ENCODE results near the gene STAT3.
A peak's percentile ranks its signal among the peaks of the same experiment; 100 is the strongest.

STAT3 gene

GRCh38 chr17:42289611-42290181, 98.5 kb downstream of the STAT3 start:
- peak; percentile 50 to 60 for DNase-seq

DNA sequence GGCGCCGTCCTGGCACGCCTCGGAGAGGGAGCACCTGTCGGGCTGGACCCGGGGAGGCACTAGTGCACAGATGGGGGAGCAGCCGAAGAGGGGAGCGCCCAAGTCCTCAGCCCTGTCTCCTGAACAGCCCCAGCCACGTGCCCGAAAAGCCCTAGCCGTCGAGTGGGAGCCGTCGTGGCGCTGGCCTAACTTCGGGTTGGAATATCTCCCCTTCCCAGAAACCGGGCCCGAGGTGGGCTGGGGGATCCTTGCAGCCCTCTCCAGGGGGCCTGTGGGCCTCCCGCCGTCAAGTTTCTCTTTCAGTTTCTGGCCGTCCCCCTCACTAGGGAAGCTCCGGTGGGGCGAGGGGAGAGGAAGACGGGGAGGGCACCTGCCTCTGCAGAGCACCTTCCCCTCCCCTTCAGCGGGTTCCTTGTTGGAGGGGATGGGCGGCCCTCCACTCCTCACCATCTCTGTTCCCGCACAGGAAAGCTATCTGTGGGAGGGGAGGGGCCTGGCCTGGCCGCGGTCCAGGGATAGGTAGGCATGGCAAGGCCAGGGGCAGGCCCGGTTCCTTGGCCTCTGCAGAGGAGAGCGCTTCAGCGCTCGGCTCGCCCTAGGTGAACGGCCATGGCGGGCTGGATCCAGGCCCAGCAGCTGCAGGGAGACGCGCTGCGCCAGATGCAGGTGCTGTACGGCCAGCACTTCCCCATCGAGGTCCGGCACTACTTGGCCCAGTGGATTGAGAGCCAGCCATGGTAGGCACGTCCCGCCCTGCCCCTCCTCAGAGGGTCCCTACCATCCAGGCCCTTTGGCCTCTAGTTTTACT, 99.2 kb downstream of the STAT3 start:
- DNase-seq, result peak; percentile 43 to 56

DNA sequence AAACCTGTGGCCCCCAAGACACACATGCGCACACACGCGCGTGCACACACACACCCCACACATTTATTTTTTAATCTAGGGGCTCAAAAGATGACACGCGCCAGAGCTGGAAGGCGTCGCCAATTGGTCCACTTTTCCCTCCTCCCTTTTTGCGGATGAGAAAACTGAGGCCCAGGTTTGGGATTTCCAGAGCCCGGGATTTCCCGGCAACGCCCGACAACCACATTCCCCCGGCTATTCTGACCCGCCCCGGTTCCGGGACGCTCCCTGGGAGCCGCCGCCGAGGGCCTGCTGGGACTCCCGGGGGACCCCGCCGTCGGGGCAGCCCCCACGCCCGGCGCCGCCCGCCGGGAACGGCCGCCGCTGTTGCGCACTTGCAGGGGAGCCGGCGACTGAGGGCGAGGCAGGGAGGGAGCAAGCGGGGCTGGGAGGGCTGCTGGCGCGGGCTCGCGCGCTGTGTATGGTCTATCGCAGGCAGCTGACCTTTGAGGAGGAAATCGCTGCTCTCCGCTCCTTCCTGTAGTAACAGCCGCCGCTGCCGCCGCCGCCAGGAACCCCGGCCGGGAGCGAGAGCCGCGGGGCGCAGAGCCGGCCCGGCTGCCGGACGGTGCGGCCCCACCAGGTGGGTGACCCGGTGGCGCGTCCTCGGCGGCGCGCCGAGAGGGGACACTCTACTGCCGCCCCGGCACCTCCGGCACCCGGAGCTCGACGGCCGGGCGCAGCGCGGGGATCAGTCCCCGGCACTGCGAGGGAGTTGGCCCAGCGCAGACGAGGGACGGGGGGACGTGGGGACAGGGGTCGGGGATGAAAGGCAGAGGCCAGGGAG, 100.1 kb downstream of the STAT3 start, which contains the start of gene STAT5A:
STAT5A (plus strand) TSS at position 522 of the 826 bp plus-strand sequence. CDS start 914 bp downstream, outside the sequence.
- DNase-seq, result peak; percentile 67 to 73

DNA sequence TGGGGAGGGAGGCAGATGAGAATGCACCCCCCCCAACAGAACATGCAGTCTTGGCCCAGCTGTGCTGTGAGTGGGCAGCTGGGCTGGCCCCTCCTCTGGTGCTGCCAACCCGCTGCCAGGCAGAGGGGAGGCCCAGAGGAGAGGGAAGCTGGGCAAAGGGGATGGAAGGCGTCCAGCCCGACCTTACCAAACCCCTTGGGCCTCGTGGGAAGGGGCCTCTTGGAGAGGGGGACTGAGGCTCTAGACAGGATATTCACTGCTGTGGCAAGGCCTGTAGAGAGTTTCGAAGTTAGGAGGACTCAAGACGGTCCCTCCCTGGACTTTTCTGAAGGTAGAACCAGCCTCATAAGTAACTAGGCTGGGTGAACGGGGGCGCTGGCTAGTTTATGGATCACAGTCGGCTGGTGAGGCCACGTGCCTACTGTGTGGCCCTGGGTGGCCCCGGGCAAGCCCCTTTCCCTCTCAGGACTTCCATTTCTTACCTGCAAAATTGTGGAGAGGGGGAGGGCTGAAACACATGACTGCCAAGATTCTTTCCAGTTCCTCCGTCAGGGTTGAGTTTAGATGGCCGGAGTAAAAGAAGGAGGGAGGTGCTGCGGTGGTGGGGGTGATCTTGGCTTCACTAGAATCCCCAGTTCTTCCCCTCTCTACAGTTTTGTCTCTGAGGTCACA, 100.8 kb downstream of the STAT3 start:
- DNase-seq, result peak; percentile 61 to 69

DNA sequence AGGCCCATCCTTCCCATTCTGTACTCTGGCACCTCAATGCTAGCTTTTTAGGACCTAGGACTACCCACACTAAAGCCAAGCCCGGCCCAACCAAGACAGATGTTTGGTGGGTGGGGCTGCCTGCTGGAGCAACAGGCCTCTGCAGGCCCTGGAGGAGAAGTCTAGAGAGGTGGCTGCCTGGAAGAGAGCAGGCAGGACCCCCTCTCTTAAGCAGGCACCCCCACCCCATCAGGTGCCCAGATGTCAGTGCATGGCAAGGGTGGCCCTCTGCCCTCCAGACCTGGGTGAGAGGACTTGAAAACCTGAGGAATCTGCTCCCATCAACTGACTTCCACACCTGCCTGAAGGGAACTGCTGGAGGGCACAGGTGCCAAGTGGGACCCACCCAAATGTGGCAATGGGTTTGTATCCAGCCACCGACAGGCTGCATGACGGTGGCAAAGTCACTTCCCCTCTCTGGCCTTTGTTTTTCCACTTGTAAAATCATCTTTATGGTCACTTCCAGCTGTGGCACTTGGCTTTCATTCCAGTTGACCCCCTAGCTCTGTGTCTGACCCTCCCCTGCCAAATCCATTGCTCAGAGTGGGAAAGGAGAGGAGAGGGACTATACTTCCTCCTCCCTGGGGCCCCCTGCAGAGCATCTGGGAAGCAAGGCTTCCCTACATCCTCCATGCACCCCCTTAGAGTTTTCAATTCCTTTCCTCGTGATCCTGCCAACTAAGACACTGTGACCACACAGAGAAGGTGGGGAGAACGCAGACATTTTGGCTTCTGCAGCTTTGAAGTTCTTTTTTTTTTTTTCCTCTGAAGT, 101.6 kb downstream of the STAT3 start:
- DNase-seq, result peak; percentile 6 to 25

DNA sequence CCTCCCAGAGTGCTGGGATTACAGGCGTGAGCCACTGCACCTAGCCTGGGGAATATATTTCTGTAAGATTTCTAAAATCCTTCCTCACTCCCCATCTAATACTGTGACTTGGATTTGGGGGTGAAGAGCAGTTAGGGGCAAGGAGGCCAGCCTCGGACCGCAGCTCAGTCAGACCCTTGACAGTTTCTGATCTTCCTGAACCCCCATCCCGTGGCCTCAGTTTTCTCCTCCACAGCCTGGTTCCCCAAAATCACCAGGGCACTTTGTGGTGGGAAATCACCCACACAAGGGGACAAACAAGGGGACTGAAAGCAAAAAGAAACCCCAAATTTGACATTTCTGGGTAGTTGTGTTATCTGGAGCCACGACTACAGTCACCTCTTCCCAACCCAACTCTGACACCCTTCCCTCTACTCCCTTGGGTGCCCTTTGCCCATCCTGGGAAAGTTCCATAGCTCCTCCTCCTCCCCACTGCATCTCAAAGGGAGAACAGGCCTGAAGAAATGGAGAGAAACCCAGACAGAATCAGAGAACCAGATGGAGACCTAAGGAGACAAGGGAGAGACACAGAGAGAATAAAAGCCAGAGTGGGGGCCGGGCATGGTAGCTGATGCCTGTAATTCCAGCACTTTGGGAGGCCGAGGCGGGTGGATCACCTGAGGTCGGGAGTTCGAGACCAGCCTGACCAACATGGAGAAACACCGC, 102.7 kb downstream of the STAT3 start:
- no peak for DNase-seq

GRCh38 chr17:42284566-42284965, 103.7 kb downstream of the STAT3 start:
- no peak for DNase-seq

DNA sequence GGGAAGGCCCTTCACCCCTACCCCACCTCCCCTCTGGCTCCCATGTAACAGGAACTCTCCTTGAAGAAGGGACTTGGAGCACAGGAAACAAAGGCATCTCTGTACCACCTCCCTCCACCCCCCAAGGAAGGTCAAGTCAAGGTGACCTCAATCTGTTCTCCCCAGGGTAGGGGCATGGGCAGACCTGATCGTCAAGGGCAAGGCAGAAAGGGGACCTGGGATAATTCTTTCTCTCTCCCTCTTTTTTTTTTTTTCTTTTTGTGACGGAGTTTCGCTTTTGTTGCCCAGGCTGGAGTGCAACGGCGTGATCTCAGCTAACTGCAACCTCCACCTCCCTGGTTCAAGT, 104.2 kb downstream of the STAT3 start:
- DNase-seq, result no peak

DNA sequence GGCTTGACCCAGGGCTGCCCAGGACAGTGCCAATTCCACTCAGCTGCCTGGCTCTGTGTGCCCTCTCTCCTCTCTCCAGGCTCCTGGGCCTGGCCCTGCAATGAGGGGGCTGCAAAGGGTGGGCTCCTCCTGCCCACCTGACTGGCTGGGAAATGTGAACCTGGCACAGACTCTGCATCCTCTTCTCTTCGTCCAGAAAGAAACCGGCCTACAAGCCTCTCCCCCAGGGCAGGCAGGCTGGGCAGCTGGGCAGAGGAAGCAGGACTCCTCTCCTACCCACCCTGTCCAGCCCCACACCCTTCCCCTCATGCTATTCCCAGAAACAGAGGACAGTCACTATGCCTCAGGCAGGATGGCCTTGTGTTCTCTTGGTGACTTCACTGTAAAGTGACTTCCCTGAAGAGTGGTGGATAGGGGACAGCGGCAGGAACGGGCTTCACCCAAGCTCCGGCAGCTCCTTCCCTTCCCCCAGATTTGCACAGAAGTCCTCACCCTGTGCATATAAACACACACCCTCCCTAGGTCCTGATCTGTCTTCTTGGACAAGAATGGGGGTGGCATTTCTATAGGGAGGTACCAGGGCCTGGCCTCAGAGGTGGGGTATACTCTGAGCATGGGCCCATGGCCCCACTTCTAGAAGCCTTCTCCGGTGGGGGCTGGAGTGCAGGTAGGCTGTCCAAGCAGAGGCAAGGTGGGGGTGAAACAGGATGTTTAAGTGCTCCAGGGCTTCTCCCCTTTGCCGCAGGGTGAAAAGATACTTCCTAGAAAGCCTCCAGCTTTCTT, 104.8 kb downstream of the STAT3 start:
- no peak for DNase-seq

GRCh38 chr17:42282478-42283080, 105.7 kb downstream of the STAT3 start:
- DNase-seq, result no peak

DNA sequence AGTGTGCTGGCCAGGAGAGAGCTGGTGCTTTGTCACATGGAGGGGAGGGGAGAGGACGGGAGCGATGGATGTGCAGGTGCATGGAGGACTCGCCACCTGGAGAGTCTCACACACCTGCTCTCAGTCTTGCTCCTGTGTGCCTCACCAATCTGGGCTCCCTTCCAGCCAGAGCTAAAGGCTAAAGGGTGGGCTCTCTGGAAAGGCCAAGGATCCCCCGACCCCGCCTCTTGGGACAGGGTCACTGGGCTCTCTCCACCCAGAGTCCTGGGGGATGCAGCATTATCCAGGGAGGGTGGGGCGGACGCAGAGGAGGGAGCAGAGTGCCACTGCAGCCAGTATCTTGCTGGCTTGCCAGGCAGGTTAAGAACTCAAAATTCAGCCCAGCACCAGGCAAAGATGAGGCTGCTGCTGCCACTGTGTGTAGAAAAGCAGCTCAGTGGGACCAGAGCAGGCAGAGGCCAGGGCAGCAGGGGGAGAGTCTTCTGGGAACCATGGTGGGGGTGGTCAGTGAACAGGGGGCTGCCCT, 106.6 kb downstream of the STAT3 start:
- no peak for DNase-seq

GRCh38 chr17:42279776-42280630, 108.2 kb downstream of the STAT3 start:
- DNase-seq, result no peak

DNA sequence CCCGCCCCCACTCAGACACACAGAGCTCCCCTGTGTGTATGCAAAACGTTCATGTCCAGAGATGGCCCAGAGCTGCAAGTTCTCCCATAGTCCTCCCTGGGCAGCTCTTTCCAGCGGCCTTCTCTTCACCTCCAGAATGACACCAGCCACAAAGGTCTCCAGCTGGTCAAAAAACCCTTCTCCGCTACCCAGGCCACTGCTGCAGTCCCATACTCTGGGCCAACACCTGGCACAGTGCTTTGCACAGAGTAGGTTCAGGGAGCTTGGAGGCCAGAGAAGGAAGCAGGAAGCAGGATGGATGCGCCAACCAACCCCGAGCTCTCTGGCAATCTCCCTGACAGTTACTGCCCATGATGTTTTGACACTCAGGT, 110.9 kb downstream of the STAT3 start:
- peak; percentile 12 to 41 for DNase-seq

DNA sequence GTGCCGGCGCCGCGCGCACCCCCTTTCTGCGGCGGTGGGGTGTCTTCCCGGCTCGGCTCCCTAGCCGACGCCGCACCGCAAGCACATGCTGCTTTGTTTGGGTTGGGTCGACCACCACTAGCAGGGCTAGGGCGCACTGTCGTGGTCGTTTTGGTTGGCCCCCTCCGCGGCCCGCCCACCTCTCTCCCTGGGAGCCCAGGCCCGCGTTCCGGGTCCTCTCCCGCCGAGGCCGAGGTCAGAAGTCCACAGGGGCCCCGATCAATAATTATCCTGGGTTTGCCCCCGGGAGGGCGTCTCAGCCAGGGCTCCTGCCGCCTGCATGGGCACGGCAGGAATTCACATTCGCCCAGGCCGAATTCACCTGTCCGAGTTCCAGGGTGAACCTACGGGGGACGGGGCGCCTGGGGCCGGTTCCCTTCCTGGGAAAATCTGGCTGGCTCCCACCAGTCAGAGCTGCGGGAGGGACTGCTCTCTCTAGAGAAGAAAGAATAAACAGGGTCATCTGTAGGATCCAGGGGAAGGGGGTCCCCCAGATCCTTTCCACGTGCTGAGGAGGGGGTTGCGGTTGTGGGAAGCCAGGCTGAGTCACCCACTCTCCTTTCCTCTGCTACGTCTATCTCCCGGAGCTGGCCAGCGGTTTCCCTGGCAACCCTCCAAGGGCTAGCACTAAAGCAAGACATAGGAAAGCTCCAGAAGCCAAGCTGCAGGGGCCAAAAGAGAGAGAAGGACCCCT, 111.5 kb downstream of the STAT3 start:
- DNase-seq, result peak; percentile 34 to 41

DNA sequence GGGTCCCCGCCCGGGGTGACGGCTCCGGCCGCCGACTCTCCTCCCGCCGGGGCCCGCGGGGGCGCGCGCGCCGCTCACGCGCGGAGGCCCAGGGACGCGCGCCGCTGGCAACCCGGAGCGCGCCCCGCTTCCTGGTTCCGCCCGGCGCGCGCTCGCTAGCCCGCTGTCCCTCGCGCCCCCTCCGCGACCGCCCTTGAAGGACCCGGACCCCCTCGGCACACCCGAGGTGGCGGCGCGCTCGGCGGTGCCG, 112.0 kb downstream of the STAT3 start, which contains the start of gene STAT5B:
STAT5B (minus strand) TSS at position 33 of the 250 bp plus-strand sequence. CDS start 44,264 bp downstream, outside the sequence.
- peak; percentile 50 to 53 for DNase-seq

- DNase-seq, result peak; percentile 30 to 53
Measured at GRCh38 chr17:42275527-42276358, 112.5 kb downstream of the STAT3 start.

GRCh38 chr17:42274812-42275526, 113.3 kb downstream of the STAT3 start:
- no peak for DNase-seq

All from Kasumi-1 (cell line).